PC-3 (cell line): Measurements from ENCODE around the gene FSD1. TPM values are rescaled to one million over a fixed set of nuclear protein-coding genes. Genes with fewer than 3 reads are reported as not detected.
A peak's percentile ranks its signal among the peaks of the same experiment; 100 is the strongest.

Experiments used
- ATAC-seq: fragments of 200-7000 bp; cut with Tn5 transposase; 2 replicates; pipeline ENCODE4 v1.9.1; 2020; ENCODE audit warnings: mild to moderate bottlenecking, moderate library complexity
- BruUV-seq: library from RNA; stranded (reverse); fragments of 400-500 nt; replicated peaks from 2 replicates; lab custom pipeline; 2021; lab: Mats Ljungman, UMichigan
- CTCF ChIA-PET: fragments of 300-600 bp; sonication (Branson Sonifier 250); formaldehyde crosslinking; loops from one replicate; lab custom pipeline; 2022; ENCODE audit warnings: antibody characterized with exemption; lab: Charles Lee
- POLR2A ChIA-PET: fragments of 300-600 bp; sonication (Branson Sonifier 250); formaldehyde crosslinking; loops from one replicate; lab custom pipeline; 2022; ENCODE audit warnings: antibody characterized with exemption; ENCODE audit not compliant: unreplicated experiment; lab: Charles Lee
- DNase-seq: peaks from one replicate; pipeline ENCODE4 v3.0.0-alpha.2; 2015
- H2AFZ ChIP-seq: fragments of 300-600 bp; sonication (generic); 2 replicates; pipeline ENCODE4 v1.6.0; 2016; ENCODE audit warnings: antibody characterized with exemption, low read length
- H3F3A ChIP-seq: fragments of 300-600 bp; sonication (generic); one replicate; pipeline ENCODE4 v1.6.0; 2017; ENCODE audit warnings: antibody characterized with exemption, low read length, control low read depth, mild to moderate bottlenecking; ENCODE audit not compliant: unreplicated experiment
- H3K27ac ChIP-seq: fragments of 300-600 bp; sonication (generic); 2 replicates; pipeline ENCODE4 v1.5.1; 2016; ENCODE audit warnings: mild to moderate bottlenecking, low read length
- H3K27me3 ChIP-seq: fragments of 300-600 bp; sonication (generic); 2 replicates; pipeline ENCODE4 v1.6.1; 2016; ENCODE audit warnings: low read length, mixed read lengths
- H3K36me3 ChIP-seq: fragments of 300-600 bp; sonication (generic); 2 replicates; pipeline ENCODE4 v1.6.1; 2016; ENCODE audit warnings: low read depth, mixed run types, low read length, mixed read lengths
- H3K4me1 ChIP-seq: fragments of 300-600 bp; sonication (generic); 2 replicates; pipeline ENCODE4 v1.5.1; 2016; ENCODE audit warnings: low read length; ENCODE audit not compliant: insufficient read depth
- H3K4me2 ChIP-seq: fragments of 300-600 bp; sonication (generic); 2 replicates; pipeline ENCODE4 v1.6.0; 2016; ENCODE audit warnings: low read length
- H3K4me3 ChIP-seq: fragments of 300-600 bp; sonication (generic); 2 replicates; pipeline ENCODE4 v1.5.1; 2016; ENCODE audit warnings: mild to moderate bottlenecking, low read length, mixed read lengths
- H3K79me2 ChIP-seq: fragments of 300-600 bp; sonication (generic); 2 replicates; pipeline ENCODE4 v1.6.1; 2017; ENCODE audit warnings: low read length, mixed read lengths
- H3K9ac ChIP-seq: fragments of 300-600 bp; sonication (generic); 2 replicates; pipeline ENCODE4 v1.6.0; 2016; ENCODE audit warnings: mild to moderate bottlenecking, low read length
- H3K9me2 ChIP-seq: fragments of 300-600 bp; sonication (generic); replicated peaks from 2 replicates; pipeline ENCODE4 v1.6.1; 2016; ENCODE audit warnings: mixed run types, low read length, mixed read lengths
- H3K9me3 ChIP-seq: fragments of 300-600 bp; sonication (generic); 2 replicates; pipeline ENCODE4 v1.6.1; 2016; ENCODE audit warnings: low read length, mixed read lengths
- H4K20me1 ChIP-seq: fragments of 300-600 bp; sonication (generic); 2 replicates; pipeline ENCODE4 v1.6.1; 2016; ENCODE audit warnings: low read length, mixed read lengths
- EZH2 ChIP-seq: fragments of 300-600 bp; sonication (generic); IDR thresholded peaks from one replicate; pipeline ENCODE4 v1.6.1; 2017; ENCODE audit warnings: antibody characterized with exemption, mild to moderate bottlenecking, low read length; ENCODE audit not compliant: unreplicated experiment
- EZH2phosphoT487 ChIP-seq: fragments of 300-600 bp; sonication (generic); IDR thresholded peaks from 2 replicates; pipeline ENCODE4 v1.6.1; 2018; ENCODE audit warnings: mild to moderate bottlenecking, antibody characterized with exemption, low read length, borderline replicate concordance
- intact Hi-C: fragments of 100-400 bp; cut with micrococcal nuclease; formaldehyde crosslinking; loops from 2 replicates; pipeline ENCODE4 v1.9.0; 2023
- total RNA-seq: library from RNA; depleted of rRNA; stranded (reverse); fragments of >200 nt; gene quantifications from 2 replicates; pipeline ENCODE4 v1.2.3, GENCODE V29; 2014
- TF ChIP-seq, protein P1 (sequence below): fragments of 300-600 bp; sonication (generic); conservative IDR thresholded peaks from 2 replicates; pipeline ENCODE4 v1.5.1; 2017; ENCODE audit warnings: antibody characterized with exemption, low read depth, mild to moderate bottlenecking, low read length

FSD1 gene
- total RNA-seq, 1 experiment from 2014 or later = 8.7 TPM

DNA sequence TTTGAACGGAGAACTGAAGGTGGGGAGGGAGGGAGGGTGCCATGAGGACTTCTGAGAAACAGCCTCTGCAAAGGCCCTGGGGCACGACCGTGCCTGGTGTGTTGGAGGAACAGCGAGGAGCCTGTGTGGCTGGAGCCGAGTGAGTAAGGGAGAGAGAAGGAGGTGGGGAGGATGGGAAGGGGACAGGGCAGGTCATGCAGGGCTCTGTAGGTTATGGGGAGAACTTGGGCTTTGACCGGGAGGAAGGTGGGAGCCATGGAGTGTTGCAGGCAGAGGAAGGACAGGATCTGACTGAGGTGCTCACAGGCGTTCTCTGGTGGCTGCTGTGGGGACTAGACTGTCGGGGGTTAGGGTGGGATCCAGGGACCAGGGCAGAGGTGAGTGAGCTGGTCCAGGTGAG is 45.7 kb downstream of the FSD1 start:
- Histone ChIP-seq H3K4me2 (no peak overlapping the region), H3K9me2 (no peaks in the 10 kb centered on the region), H4K20me1 (no peaks in the 10 kb centered on the region), H3F3A (no peaks in the 10 kb centered on the region), H3K4me3 (no peak overlapping the region), H3K9me3 (no peaks in the 10 kb centered on the region), H3K79me2 (no peaks in the 10 kb centered on the region), H3K27ac (no peak overlapping the region), H3K27me3 (no peaks in the 10 kb centered on the region), H3K9ac (no peak overlapping the region), H2AFZ (no peak overlapping the region), H3K4me1 (no peaks in the 10 kb centered on the region), H3K36me3 (no peaks in the 10 kb centered on the region)
- CTCF ChIA-PET = no interaction called here
- TF ChIP-seq, protein P1, sequence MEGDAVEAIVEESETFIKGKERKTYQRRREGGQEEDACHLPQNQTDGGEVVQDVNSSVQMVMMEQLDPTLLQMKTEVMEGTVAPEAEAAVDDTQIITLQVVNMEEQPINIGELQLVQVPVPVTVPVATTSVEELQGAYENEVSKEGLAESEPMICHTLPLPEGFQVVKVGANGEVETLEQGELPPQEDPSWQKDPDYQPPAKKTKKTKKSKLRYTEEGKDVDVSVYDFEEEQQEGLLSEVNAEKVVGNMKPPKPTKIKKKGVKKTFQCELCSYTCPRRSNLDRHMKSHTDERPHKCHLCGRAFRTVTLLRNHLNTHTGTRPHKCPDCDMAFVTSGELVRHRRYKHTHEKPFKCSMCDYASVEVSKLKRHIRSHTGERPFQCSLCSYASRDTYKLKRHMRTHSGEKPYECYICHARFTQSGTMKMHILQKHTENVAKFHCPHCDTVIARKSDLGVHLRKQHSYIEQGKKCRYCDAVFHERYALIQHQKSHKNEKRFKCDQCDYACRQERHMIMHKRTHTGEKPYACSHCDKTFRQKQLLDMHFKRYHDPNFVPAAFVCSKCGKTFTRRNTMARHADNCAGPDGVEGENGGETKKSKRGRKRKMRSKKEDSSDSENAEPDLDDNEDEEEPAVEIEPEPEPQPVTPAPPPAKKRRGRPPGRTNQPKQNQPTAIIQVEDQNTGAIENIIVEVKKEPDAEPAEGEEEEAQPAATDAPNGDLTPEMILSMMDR = no peak
- no peak for TF ChIP-seq EZH2phosphoT487
- TF ChIP-seq EZH2 = no peak
- ATAC-seq (no peak), DNase-seq (no peak)
- POLR2A ChIA-PET = no interaction called here
- BruUV-seq = no TSS peak
- intact Hi-C loops = loop anchor here (5.0 kb wide), 1 partner anchor 83 kb away; no protein-coding TSS in a partner anchor

DNA sequence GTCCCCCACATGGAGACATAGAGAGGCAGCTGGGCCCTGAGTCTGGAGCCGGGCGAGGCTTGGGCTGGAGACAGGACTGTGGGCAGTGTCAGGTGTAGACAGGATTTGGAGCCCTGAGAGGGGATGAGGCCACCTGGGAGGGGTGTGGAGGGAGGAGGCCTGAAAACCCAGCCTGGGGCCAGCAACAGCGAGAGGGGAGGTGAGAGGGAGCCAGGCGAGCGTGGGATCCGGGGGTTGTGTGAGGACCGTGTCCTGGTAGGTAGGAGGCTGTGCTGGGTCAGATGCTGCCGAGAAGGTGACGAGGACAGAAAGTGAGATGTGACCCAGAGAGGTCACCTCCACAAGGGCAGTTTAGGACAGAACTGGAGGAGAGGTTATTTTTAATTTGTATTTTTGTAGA is 46.3 kb downstream of the FSD1 start:
- Histone ChIP-seq H3K27me3 (no peaks in the 10 kb centered on the region), H4K20me1 (no peaks in the 10 kb centered on the region), H3F3A (no peaks in the 10 kb centered on the region), H3K9ac (no peak overlapping the region), H3K4me1 (no peaks in the 10 kb centered on the region), H2AFZ (no peak overlapping the region), H3K36me3 (no peaks in the 10 kb centered on the region), H3K9me3 (no peaks in the 10 kb centered on the region), H3K27ac (no peak overlapping the region), H3K4me3 (no peak overlapping the region), H3K9me2 (no peaks in the 10 kb centered on the region), H3K4me2 (no peak overlapping the region), H3K79me2 (no peaks in the 10 kb centered on the region)
- BruUV-seq = no TSS peak
- no peak for ATAC-seq
- no peak for DNase-seq
- TF ChIP-seq, protein P1 = no peak
- TF ChIP-seq EZH2 = no peak
- TF ChIP-seq EZH2phosphoT487 = no peak
- intact Hi-C loops = loop anchor here (5.0 kb wide), 1 partner anchor 83 kb away; no protein-coding TSS in a partner anchor
- CTCF ChIA-PET = no interaction called here
- POLR2A ChIA-PET = no interaction called here

DNA sequence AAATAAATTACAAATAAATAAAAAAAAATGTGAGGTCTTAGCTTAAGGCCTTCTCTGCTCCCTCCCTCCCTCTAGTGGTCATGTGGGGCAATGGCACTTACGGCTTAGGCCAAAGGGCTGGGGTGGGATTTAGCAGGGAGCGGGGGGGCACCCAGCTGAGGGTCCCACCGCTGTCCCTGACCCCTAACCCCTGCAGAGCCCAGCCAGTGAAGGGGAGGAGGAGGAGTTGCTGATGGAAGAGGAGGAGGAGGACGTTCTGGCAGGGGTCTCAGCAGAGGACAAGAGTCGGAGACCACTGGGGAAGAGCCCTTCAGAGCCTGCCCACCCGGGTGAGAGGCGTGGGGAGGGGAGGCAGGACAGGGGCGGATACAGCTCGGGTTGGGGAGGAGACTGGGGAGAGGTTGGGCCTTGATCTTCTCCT is 48.3 kb downstream of the FSD1 start:
- H3K36me3 ChIP-seq = no peaks in the 10 kb centered on the region
- no peaks in the 10 kb centered on the region for H4K20me1 ChIP-seq
- intact Hi-C loops = loop anchor here (5.0 kb wide), 1 partner anchor 85 kb away; no protein-coding TSS in a partner anchor
- POLR2A ChIA-PET = interaction anchor here (0.6 to 0.7 kb wide), 2 partner anchors 9 to 11 kb away, joined by 3 to 11 read pairs; partner anchors contain the start of gene MPND
- ATAC-seq (peak; percentile 55; the same call in 1 of the 2 replicates), DNase-seq (peak; percentile 57)
- no peak overlapping the region for H3K27ac ChIP-seq
- H2AFZ ChIP-seq = no peak overlapping the region
- BruUV-seq = no TSS peak
- H3K4me3 ChIP-seq = no peak overlapping the region
- H3K9ac ChIP-seq = no peak overlapping the region
- H3K9me2 ChIP-seq = no peaks in the 10 kb centered on the region
- no peaks in the 10 kb centered on the region for H3K79me2 ChIP-seq
- H3K4me2 ChIP-seq = no peak overlapping the region
- H3K9me3 ChIP-seq = no peaks in the 10 kb centered on the region
- H3F3A ChIP-seq = no peaks in the 10 kb centered on the region
- TF ChIP-seq EZH2 (no peak), EZH2phosphoT487 (no peak)
- TF ChIP-seq, protein P1 = peak; percentile 65
- H3K27me3 ChIP-seq = no peaks in the 10 kb centered on the region
- CTCF ChIA-PET = interaction anchor here (0.6 to 1.2 kb wide), 7 partner anchors 10 to 574 kb away, joined by 3 to 23 read pairs (median 5); partner anchors contain the start of gene YJU2
- H3K4me1 ChIP-seq = no peaks in the 10 kb centered on the region
